GM21619 (cell line): ENCODE data around the gene EPN2.

Source experiments
- ATAC-seq: cut with Tn5 transposase; IDR thresholded peaks from one replicate; pipeline ENCODE4 v1.9.1; 2021; ENCODE audit not compliant: unreplicated experiment

EPN2 gene

GRCh38 chr17:19327031-19327783, 90.0 kb downstream of the EPN2 start:
- ATAC-seq, result no peak

- no peak for ATAC-seq
These were observed 91.4 kb downstream of the EPN2 start for GRCh38 chr17:19328441-19329061.

DNA sequence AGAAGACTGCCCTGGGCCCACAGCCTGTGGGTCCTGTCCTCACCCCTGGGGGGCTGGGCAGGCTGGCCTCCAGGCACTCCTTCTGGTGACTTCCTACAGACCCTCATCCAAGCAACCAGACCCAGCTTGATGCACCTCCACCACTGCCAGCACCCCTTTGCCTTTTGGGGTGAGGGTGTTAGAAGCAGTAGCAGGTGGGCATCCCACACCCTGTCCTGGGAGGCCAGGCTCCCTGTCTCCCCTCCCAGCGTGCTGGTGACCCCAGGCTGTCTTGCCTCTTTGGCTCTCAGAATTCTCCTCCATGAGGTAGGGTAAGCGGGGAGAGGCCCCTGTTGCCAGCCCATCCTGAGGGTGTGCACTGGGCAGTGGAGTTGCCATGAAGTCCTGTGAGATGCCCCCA, 92.0 kb downstream of the EPN2 start:
- ATAC-seq, result no peak

- ATAC-seq, result no peak
These were observed 92.7 kb downstream of the EPN2 start for GRCh38 chr17:19329839-19330238.

DNA sequence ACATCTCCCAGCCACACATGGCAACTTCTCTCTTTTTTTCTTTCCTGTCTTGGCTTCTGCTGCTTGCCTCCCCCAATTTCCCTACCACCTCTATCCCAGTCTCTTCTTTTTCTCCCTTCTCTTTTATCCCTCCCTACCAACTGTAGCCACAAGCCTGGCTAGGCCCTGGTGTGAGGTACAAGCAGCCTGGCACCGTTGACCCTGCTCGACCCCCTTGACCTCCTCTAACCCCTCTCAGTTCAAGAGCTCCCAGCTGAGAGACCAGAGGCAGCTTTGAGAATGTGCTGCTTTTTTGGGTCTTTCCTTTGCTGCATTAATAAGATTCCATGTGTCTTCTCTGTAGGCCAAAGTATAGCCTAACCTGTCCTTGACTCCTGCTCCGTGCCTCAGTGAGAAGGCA, 93.1 kb downstream of the EPN2 start:
- no peak for ATAC-seq

- no peak for ATAC-seq
These were observed 94.0 kb downstream of the EPN2 start for GRCh38 chr17:19331134-19331533.

DNA sequence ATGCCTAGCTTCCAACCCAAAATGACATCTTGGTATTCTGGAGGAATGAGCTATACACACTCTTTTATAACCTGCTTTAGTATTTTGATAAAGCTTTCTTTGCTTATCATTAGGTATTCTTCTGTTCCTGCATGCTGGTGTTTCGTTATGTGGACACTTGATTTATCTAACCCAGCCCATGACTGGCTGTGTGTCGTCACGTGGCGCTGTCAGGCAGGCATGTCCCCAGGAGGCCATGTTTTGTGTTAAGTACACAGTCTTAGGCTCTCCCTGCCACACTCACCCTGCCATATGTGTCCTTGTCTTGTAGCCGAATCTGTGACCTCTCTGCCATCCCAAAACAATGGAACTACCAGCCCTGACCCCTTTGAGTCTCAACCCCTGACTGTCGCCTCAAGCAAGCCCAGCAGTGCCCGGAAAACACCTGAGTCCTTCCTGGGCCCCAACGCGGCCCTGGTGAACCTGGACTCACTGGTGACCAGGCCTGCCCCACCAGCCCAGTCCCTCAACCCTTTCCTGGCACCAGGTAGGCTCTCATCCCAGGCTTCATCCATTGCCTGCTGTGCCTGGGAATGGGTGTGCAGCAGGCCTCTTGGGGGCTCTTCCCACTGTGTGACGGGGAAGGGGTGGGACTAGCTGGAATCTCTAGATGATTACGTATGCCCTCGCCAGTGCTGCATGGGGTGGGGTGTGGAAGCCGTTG, 94.5 kb downstream of the EPN2 start:
- ATAC-seq, result no peak

GRCh38 chr17:19332371-19333131, 95.4 kb downstream of the EPN2 start:
- ATAC-seq, result no peak

- no peak for ATAC-seq
These were observed 95.9 kb downstream of the EPN2 start for GRCh38 chr17:19333132-19333440.

- ATAC-seq, result no peak
These were observed 96.6 kb downstream of the EPN2 start for GRCh38 chr17:19333736-19334290.

DNA sequence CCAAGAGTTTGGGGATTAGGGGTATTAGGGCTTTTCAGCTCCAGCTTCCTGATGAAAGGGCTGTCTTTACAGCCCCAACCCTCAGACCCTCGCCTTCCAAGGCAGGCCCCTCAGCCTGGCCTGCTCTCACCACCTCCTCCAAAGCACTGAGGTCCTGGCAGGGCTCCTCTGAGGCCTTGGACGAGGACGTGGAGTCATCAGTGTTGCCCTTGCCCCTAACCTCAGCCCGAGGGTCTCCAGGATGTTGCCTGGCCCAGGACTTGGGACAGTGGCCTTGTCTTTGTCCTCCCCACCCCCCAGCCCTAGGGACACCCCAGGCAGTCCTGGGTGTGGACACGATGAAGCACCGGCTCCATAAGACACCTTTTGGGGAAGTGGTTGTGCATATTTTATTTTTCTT, 97.2 kb downstream of the EPN2 start:
- ATAC-seq, result no peak

- ATAC-seq, result no peak
These were observed 98.9 kb downstream of the EPN2 start for GRCh38 chr17:19335951-19336631.

- ATAC-seq, result no peak
These were observed 100.0 kb downstream of the EPN2 start for GRCh38 chr17:19336938-19337711.

- no peak for ATAC-seq
These were observed 100.5 kb downstream of the EPN2 start for GRCh38 chr17:19337712-19338023.

DNA sequence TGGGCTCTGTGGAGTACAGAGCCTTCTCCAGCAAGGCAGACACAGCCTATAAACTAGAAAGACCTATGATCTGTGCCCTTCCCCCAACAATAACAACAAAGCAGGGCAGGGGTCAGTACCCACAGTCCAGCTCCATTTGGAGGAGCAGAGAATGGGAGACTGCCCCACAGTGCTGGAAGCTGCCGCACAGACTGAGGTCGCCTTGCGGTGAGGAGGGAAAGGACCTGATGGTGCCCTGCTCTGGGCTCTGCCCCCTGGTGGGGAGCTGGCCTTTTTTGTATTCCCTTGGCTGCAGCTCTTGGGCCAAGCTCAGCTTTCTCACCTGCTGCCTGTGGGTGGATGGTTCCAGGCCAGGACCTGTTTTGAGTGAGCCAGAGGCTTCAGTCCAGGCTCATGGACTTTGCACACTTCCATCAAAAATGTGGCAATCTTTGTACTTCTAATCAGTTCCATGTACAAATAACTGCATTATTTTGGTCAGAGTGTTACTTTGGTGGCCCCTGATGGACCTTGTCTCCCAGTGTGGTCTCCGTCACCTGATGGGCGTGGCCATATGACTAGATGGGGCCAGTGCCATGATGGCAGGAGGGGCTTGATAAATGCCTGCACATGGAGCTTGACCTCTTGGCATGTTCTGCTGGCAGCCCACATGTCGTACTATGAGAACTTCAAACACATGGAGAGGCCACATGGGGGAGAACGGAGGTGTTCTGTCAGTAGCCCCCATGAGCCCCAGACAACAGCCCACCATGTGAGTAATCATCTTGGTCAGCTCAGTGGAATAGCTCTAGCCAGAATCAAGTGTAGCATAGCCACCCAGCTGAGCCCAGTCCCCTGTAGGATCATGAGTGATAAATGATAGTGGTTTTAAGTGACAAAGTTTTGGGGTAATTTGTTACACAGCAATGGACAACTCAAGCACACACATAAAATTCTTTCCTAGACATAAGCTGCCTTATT, 101.1 kb downstream of the EPN2 start:
- ATAC-seq, result no peak

DNA sequence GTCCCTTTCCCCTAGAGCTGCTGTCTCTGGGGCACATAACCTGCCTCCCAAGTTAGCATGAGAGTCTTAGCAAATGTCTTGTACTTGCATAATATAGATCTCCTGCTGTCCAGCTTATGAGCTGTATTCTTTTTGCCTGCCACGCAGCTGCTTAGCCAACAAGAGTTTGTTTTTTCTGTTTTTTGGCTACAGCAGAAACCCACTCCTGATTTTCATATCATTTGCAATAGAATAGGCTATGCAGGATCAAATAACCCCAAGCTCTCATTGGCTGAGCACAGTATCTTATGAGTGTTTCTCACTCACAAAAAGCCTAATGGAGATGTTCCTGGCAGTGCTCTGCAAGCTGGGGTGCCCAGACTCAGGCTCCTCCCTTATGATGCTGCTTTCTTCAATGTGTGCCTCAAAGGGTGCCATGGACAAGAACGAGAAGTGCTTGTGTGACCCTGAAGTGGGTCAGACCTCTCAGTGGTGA, 102.2 kb downstream of the EPN2 start:
- no peak for ATAC-seq

- no peak for ATAC-seq
These were observed 104.1 kb downstream of the EPN2 start for GRCh38 chr17:19341211-19341631.

DNA sequence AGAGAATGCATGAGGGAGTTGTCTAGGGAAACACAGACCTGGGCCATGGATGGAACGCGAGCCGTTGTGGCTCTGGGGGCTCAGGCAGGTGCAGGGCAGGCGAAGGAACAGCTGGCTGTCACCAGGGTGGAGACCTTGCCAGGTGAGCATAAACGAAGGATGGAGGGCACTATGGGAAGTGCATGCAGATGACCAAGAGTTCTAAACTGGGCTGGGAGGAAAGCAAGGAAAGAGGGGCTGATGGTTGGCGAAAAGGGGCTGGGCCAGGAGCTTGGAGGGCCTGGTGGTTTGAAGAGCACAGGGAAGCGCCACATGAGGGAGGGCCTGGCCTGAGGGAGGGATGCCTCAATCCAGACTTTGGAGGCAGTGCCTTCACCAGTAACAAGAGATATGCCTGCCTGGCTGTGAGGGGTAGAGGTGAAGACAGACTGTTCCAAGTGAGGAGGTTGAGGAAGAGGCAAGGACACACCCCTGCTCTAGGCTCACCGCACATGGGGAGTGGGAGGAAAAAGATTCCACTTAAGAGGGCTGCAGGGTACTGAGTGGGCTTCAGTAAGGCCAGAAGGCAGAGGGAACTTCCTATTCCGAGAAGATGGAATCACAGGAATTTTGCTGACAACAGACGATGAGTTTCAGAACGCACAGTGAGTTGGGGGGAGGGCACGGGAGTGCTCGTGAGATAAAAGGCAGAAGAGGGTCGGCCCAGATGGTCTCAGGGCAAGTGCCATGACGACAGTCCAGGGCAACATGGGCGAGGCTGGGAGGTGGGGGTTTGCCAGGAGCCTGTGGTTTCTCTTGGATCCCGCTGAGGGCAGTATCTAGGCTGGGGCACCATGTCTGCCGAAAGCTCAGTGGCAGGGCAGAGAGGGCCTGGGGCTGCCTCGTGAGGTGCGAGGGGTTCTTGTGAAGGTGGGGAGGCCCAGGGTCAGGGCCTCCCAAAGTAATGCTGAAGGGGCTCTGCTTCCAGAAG, 104.8 kb downstream of the EPN2 start:
- ATAC-seq, result no peak
